ENCODE measurements around the gene SLC23A2.

DNA sequence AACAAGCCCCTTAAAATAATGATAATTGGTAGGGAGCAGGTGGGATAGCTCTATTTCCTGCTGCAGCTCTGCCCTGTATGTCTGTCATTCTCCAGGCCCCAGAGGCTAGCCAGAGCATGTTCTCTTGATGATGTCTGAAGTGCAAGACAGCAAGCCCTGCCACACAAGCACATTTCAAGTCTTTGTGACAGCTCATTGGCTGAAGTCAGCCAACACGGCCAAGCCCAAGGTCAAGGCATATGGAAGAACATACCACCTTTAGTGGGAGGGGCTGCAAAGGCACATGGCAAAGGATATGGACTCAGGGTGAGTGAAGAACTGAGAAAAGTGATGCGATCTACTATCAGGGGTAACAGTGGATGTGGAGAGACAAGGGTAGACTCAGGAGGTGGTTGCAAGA, 163.6 kb downstream of the SLC23A2 start:
- no peak for TF ChIP-seq TAF1 (IDR thresholded peaks at IDR 0.05; ENCODE audit: low read depth)
- TF ChIP-seq CTCF (IDR thresholded peaks at IDR 0.05; ENCODE audit: poor library complexity, severe bottlenecking), result no peak
- no peak for TF ChIP-seq SMC3 (conservative IDR thresholded peaks at IDR 0.05; ENCODE audit: poor library complexity)
- no peak for TF ChIP-seq POLR2AphosphoS5 (IDR thresholded peaks at IDR 0.05)
- no peak for TF ChIP-seq EZH2 (IDR thresholded peaks at IDR 0.05; ENCODE audit: borderline replicate concordance, insufficient read depth, low read length, poor library complexity, severe bottlenecking)

All from neural cell (in vitro differentiated cells).